Stimulated activated CD4-positive, alpha-beta T cell treated with anti-CD3 and anti-CD28 coated beads, Interleukin-1b, Interleukin-23, amount 100 ng/mL, for 48 hours (primary cell): ENCODE results near the gene RER1.

Source experiments
- DNase-seq: peaks from one replicate; pipeline ENCODE4 v3.0.0-alpha.2; 2020

The RER1 gene

DNA sequence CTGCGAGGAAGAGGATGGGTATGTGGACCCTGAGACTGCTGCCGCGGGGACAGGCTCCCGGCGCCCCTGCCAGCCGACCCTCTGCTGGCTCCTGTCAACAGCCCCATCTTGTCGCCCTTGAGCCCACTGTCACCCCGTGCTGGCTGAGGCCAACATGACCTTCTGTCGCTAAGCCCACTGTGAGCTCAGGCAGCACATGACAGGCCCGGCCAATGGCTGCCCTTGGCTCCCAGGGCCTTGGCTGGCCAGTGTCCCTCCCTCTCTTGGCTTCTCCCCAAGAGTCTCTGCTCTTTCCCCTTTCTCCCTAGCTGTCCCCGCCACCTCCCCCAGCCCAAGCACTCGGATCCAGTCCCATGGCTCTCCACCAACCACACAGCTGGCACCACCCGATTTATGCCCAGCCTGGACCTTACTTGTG, 17.2 kb downstream of the RER1 start:
- DNase-seq: no peak

- DNase-seq: no peak
Measured at GRCh38 chr1:2409745-2410144, 18.1 kb downstream of the RER1 start.

- DNase-seq: peak; percentile 27
Measured at GRCh38 chr1:2411801-2412394, 20.3 kb downstream of the RER1 start.

DNA sequence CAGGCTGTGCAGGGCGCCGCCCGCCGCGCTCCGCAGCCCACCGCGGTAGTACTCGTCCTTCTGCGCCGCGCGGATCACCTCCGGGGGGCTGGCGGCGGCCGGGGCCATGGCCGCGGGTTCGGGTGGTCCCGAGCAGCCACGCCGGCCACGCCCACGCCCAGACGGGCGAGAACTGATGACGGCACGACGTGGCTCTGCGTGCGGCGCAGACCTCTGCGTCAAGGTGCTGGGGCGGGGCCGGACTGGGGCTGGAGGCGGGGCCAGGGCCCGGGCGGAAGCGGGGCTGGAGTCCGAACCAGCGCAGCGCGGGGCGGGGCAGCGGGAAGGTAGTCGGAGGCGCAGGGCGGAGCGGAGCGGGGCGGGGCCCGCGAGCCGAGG, 20.7 kb downstream of the RER1 start, which contains the start of gene PEX10:
TSS of gene PEX10 (minus strand) at position 170 of the 378 bp plus-strand sequence. CDS start at position 108, 62 bp downstream.
- DNase-seq: peak; percentile 99

DNA sequence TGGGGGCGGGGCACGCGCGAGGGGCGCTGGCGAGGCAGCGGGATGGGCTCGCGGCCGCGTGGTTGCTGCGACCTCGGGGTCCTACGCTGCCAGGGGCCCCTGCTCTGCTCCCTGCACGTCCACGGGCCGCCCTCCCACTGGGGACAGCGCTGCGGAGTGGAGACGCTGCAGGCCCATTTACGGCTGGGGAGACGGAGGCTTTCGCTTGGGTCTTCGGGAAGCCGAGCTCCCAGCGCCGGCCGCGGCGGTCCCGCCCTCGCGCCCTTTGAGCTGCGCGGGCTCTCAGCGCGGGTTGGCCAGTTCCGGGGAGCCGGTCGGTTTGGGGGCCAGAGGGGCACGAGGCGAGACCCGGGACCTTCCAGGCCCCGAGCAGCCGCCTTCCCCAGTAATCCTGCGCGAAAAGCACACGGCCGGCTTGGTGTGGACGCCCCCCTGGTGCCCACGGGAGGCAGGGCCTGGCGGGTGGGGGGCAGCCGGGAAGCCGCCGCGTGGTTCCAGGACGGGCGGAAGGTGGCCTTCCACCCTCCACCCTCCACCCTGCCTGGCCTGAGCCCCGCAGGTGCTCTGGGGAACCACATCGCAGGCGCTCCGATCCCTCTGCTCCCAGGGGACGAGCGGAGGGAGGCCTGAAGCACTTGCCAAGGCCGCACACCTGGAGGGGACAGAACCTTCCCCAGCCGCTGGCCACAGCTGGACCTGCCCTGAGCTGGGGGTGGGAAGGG, 21.3 kb downstream of the RER1 start:
- no peak for DNase-seq

DNA sequence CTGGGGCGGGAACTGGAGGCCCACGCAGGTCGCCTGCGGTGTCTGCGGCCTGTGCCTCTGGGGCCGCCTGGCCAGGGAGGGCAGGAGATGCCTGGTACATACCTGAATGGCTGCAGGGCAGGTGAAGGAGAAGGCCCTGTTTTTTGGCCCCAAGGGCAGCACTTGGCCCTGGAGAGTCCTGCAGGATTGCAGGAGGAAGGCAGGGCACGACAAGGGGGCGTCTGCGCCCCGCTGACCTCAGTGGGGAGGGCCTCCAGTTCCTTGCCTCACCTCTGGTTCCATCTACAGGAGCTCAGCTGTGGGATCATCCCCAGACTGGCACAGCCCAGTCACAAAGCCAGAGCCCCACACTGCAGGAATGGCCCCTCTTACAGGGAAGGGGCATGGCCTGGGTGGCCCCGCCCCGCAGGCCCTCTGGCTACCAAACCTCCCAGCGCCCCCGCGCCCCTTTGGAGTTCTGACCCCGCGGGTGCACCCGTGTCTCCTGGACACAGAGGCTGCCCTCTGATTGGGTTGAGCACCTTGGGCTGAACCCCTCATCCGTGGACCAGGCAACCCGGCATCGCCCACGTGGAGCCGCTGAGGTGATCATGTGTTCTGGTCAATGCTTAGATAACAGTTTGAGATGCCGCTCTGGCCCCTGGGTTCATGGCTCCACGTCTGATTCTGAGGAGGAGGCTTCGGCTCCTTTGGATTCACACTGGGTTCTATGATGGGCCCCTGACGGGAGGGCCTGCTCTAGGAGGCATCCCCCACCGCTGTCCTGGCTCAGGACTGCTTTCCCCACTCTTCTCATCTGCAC, 22.1 kb downstream of the RER1 start:
- DNase-seq: no peak

DNA sequence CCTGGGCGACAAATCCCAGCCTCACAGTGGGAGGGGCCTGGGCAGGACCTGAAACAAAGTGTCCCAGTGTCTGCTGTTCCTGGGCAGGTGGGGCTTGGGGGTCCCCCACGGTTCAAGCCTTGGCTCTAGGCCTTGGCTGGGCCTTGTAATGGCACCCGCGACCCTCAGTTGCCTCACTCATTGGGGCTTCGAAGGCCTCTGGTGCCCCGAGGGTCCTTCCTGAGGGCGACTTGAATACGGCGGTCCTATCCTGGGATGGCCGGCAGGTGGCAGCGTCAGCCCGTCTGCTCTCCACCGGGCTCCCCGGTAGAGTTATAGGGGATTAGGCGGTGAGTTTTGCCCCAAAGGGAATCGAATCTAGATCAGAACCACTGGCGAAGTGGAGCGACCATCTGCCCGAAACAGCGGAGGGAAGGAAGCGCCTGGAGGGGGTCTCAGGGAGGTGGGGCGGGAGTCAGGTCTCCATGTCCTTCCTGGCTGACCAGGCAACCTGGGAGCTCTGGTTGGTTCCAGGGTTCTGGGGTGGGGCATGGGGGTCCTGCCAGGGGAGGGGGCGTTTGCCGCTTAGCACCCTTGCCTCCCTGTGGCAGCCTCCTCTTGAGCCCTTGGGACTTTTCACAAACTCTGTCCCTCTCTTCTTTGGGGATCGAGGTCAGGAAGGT, 22.8 kb downstream of the RER1 start:
- DNase-seq: peak; percentile 80

DNA sequence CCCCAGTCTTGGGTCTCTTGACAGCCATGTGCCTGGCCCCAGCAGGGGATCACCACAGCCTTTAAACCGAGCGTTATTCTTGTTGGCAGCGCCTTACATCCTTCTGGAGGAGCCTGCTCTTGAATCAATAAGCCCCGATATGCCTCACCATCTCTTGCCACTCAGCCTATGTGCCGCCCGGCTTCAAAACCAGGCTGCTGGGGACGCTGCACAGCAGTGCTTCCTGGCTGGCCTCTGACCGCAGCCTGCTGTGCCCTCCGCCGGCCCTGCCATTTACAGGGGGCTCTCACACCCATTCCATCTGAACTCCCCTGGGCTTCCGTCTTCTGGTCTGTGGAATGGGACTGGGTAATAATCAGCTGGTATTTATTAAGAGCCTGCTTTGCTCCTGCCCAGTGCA, 23.7 kb downstream of the RER1 start:
- DNase-seq: no peak

GRCh38 chr1:2415801-2416208, 24.2 kb downstream of the RER1 start:
- peak; percentile 60 for DNase-seq

DNA sequence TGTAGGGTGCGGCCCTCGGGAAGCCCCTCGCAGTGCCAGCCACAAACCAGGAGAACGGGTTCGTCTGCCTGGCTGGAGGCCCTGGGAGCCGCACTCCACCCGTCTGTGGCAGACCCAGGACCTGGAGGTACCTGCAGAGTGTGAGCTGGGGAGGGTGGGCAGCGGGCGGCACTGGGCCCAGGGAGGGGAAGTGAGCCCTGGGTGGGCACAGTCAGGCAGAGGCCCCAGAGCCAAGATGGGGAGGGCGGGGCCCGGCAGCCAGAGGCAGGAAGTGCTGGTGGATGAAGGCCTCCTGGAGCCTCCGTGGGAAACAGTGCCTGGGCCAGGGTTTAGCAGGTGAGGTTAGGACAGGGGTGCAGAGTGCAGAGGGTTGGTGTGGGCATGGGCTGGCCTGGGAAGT, 24.8 kb downstream of the RER1 start:
- DNase-seq: no peak

GRCh38 chr1:2417083-2417832, 25.6 kb downstream of the RER1 start:
- no peak for DNase-seq

- DNase-seq: no peak
Measured at GRCh38 chr1:2417833-2418225, 26.2 kb downstream of the RER1 start.

GRCh38 chr1:2418791-2419320, 27.2 kb downstream of the RER1 start:
- DNase-seq: no peak

DNA sequence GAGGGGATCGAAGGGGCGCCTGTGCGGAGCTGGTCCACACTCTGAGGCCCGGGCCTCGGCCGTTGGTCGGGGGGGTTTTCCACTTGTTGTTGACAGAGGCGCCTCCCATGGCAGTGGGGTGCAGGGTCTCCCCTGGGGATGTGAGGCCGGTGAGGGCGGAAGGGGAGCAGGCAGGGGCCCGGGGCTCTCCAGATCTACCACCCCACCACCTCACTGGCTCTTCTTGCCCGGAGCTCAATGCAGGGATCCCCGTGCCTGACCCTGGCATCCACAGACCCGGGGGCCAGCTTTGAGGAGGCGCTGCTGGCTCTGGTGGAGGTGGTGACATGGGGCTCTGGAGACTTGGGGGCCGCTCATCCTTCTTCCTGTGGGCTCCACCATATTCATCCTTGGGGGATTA, 27.8 kb downstream of the RER1 start:
- no peak for DNase-seq

- DNase-seq: no peak
Measured at GRCh38 chr1:2422523-2422922, 30.9 kb downstream of the RER1 start.

- DNase-seq: no peak
Measured at GRCh38 chr1:2425892-2426291, 34.3 kb downstream of the RER1 start.

GRCh38 chr1:2426540-2426939, 34.9 kb downstream of the RER1 start:
- no peak for DNase-seq

DNA sequence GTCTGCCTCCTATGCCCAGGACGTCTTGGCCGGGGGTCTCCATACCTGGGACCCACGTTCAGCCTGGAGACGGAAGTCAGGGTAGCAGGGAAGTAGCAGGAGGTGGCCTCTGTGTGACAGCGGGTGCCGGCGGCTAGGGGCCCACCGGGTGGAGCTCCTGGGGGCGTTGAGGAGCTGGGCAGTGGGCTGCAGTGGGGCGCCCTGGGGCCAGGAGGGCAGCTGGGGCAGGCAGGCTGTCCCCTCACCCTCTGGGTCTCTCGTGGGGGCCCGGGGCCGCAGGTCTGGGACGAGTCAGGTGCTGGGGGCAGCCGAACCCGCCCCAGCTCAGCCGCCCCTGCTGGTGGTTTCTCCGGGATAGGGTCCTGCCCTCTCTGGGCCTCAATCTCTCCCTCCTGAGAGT, 35.4 kb downstream of the RER1 start:
- DNase-seq: no peak

GRCh38 chr1:2427976-2428375, 36.3 kb downstream of the RER1 start:
- DNase-seq: no peak

- no peak for DNase-seq
Measured at GRCh38 chr1:2428490-2428889, 36.8 kb downstream of the RER1 start.

GRCh38 chr1:2429780-2430591, 38.3 kb downstream of the RER1 start:
- peak; percentile 28 for DNase-seq

GRCh38 chr1:2430592-2430973, 38.9 kb downstream of the RER1 start:
- DNase-seq: no peak
